ENCODE results near the gene GIMAP8.

Gene GIMAP8

GRCh38 chr7:150410680-150411346 lies 39.6 kb upstream of the GIMAP8 start:
- no peak for DNase-seq (ENCODE audit: low read depth in 2 of 2, low spot score in 1 of 2)

GRCh38 chr7:150411606-150412005 lies 38.8 kb upstream of the GIMAP8 start:
- no peak for DNase-seq (ENCODE audit: low read depth in 2 of 2, low spot score in 1 of 2)

- DNase-seq (ENCODE audit: low read depth in 2 of 2, low spot score in 1 of 2): no peak
Measured at GRCh38 chr7:150412016-150412415, 38.4 kb upstream of the GIMAP8 start.

DNA sequence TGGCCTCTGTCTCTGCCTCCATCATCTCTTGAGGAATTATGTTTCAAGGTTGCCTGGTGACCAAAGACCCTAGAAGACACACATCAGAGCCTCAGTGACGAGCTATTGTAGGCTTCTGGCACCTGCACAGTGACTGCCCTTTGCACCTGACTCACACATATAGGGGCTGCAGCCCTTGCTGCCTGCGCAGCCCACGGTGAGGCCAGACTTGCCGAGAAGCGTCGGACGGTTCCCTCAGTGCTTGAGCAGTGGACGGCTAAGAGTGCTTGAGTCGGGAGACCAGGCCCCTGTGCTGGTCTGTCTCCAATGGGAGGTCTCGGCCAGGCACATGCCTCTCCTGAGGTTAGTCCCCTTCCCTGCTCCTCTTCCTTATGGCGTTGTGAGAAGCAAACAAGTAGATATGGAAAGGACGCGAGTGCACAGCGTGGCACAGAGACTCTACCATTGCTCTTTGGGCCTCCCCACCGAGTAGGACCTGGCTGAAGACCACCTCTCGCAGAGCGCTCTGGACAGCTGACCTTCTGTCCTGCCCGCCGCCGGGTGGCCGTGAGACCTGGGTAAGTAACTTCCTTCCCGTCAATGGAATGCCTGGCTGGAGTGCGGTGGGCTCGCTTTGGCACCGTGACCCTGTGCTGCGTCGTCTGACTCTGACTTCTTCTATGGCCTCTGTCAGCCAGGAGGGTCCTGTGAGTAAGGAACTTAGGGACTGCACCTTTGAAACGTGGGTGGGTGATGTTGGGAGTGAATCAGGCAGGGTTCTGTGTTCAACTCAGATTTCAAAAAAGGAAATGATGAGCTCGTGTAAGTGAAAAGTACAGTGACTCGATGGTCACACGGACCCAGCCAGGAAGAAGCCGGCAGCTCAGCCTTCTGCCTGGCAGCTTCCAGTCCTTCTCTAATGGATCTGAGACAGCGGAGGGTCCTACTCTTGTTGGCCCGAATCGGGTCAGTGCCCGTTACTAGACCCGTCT lies 37.6 kb upstream of the GIMAP8 start:
- DNase-seq (ENCODE audit: low read depth in 2 of 2, low spot score in 1 of 2): no peak

GRCh38 chr7:150413640-150414081 lies 36.8 kb upstream of the GIMAP8 start:
- DNase-seq (ENCODE audit: low read depth in 2 of 2, low spot score in 1 of 2): no peak

GRCh38 chr7:150415161-150416153 lies 35.0 kb upstream of the GIMAP8 start:
- DNase-seq (ENCODE audit: low read depth in 2 of 2, low spot score in 1 of 2): no peak

DNA sequence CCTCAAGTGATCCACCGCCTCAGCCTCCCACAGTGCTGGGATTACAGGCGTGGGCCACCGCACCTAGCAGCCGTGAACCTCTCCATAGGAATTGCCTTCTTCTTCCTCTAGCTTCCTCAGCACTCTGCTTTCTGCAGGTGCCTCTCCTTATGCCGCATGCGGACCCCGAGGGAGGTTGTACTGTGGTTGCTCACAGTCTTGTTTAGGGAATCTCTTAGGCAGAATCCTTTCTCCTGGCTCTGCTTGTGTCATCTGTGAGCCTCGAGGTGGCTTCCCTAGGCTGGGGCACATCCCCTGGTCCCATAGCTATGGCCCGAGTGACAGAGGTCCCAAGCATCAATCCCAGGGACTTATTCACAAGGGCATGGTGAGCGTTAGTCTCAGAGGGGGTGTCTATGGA lies 33.2 kb upstream of the GIMAP8 start:
- no peak for DNase-seq (ENCODE audit: low read depth in 2 of 2, low spot score in 1 of 2)

- no peak for DNase-seq (ENCODE audit: low read depth in 2 of 2, low spot score in 1 of 2)
Measured at GRCh38 chr7:150417863-150418262, 32.6 kb upstream of the GIMAP8 start.

GRCh38 chr7:150420242-150420641 lies 30.2 kb upstream of the GIMAP8 start:
- DNase-seq (ENCODE audit: low read depth in 2 of 2, low spot score in 1 of 2): no peak

GRCh38 chr7:150420987-150421674 lies 29.3 kb upstream of the GIMAP8 start:
- peak; percentile 73 to 79 for DNase-seq (ENCODE audit: low read depth in 2 of 2, low spot score in 1 of 2)

- no peak for DNase-seq (ENCODE audit: low read depth in 2 of 2, low spot score in 1 of 2)
Measured at GRCh38 chr7:150421831-150422230, 28.6 kb upstream of the GIMAP8 start.

- no peak for DNase-seq (ENCODE audit: low read depth in 2 of 2, low spot score in 1 of 2)
Measured at GRCh38 chr7:150425670-150426069, 24.8 kb upstream of the GIMAP8 start.

GRCh38 chr7:150428671-150429451 lies 21.6 kb upstream of the GIMAP8 start:
- DNase-seq (ENCODE audit: low read depth in 2 of 2, low spot score in 1 of 2): no peak

- DNase-seq (ENCODE audit: low read depth in 2 of 2, low spot score in 1 of 2): no peak
Measured at GRCh38 chr7:150429699-150430098, 20.7 kb upstream of the GIMAP8 start.

DNA sequence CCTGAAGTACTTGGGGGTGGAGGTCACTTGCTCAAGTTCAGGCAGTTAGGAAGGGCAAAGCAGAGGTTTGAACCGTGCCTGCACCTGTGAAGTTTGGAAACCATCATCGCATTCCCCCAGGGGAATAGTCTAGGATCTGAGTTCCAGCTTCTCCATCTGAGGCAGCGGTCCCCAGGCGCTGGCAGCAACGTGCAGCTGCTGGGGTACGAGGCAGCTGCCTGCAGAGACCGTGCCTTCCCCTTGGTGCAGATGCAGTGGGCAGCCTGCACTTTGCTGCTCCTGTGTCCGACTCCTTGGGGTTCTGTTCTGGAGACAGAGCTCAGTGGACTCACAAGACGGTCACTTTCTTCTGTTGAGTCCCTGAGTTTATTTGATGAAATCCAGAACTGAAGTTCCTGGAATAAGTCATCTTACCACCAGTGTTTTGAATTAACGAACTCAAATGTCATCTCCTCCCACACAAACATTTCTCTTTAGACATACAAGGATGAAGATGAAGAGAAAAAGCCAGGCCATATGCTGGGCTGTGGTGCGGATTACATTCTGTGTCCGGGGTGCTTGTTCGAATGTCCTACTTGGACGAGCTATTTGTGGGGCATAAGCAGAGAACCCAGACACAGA lies 19.9 kb upstream of the GIMAP8 start:
- DNase-seq (ENCODE audit: low read depth in 2 of 2, low spot score in 1 of 2): no peak

DNA sequence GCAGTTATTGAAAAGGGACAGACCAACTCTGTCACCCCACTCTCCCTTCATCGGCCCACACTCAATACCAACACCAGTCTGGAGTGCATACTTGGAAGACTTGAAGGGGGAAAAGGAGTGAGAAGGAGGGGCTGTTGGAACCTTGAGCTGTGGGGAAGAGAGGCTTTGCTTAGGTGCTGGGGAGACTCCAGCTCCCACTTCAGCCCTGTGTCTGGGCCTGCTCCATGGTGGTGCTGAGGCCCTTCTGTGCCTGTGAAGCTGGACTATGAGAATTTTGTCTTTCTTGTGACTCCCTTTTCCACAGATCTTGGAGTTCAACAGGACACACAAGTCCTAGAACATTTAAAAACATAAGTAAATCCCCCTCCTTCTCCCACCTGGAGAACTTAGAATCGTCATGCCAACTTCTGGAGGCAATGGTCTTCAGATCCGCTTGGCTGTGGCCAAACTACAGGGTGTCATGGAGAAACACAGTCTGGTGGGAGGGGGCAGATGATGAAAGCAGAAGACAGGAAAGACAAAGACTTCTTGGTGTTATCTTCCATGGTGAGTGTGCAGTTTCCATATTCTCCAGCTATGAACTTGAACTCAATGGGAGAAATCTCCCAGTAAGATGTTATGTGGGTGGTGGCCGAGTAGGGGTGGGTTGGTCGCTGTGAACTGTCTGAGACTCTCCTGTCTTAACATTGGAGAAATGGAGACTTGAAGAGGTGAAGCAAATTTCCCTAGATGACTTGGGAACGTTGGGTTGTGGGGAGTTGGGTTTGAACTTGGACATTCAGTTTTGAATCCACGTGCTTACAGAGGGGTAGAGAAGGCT lies 18.4 kb upstream of the GIMAP8 start:
- DNase-seq (ENCODE audit: low read depth in 2 of 2, low spot score in 1 of 2): no peak

DNA sequence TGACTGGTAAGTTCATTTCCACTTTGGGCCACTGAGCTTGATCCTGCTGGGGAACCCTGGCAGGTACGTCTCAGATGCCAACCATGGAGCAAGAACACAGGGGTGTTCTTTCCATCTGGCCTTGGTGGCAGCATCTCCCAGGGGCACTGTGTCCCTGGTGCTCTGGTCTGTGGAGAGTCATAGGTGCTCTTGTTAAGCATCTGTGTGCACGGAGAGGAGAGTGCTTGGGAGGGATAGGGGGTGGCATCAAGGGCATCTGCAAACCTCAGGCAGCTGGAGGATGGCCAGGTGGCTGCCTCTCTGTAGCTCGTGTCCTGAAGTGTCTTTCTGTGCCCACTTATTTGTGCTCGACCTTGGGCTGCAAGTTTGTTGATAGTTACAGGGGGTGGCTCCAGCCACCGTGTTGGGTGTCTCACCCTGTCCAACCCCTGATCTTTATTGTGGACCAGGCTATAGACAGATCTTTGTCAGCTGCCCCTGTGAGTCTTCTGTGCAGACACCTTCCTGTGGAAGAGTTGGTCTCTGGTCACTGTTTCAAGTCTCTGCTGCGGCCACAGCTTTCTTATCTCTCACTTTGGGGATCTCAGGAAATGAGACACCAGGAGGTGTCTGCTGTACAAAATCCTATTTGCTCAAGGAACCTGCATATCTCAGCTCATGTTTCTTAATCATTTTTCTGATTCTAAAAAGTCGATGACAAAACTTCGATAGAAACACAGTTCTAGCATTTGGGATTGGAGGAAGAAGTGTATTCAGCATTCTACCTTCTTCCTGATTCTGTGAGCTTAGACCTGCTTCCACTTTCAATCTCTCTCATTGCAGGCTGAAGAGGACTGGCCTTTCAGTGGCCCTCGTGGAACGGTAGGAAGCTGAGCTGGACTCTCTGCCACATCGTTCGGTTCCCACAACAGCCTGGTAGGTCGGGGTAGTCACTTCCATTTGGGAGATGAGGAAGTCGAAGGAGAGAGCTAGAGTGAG lies 17.2 kb upstream of the GIMAP8 start:
- DNase-seq (ENCODE audit: low read depth in 2 of 2, low spot score in 1 of 2): no peak
